Stimulated activated CD8-positive, alpha-beta memory T cell treated with anti-CD3 and anti-CD28 coated beads, Interleukin-15, amount 100 ng/mL, for 48 hours (primary cell): Measurements from ENCODE around the gene F11R.
"Not testable (repeated sequence)": the region's sequence is repeated elsewhere in the genome, so short reads cannot be mapped to it uniquely, and the experiment has no call there.

Source experiments
- DNase-seq, 2 donors: peaks; one replicate each; pipeline ENCODE4 v3.0.0-alpha.2; 2020; ENCODE audit warnings: low read depth in 2 of 2

Gene F11R

GRCh38 chr1:161013131-161013487 lies 7.8 kb downstream of the F11R start:
- no peak for DNase-seq

- DNase-seq = no peak
Measured at GRCh38 chr1:161012420-161012819, 8.5 kb downstream of the F11R start.

- DNase-seq = no peak
Measured at GRCh38 chr1:161009602-161010211, 11.2 kb downstream of the F11R start.

GRCh38 chr1:161008869-161009510 lies 12.0 kb downstream of the F11R start:
- DNase-seq = no peak

- no peak for DNase-seq
Measured at GRCh38 chr1:161007369-161007768, 13.6 kb downstream of the F11R start.

- no peak for DNase-seq
Measured at GRCh38 chr1:161006563-161006962, 14.4 kb downstream of the F11R start.

- no peak for DNase-seq
Measured at GRCh38 chr1:161001525-161001924, 19.4 kb downstream of the F11R start.

GRCh38 chr1:161000736-161001480 lies 20.0 kb downstream of the F11R start:
- DNase-seq = no peak

GRCh38 chr1:160999376-160999775 lies 21.6 kb downstream of the F11R start:
- DNase-seq = no peak

- no peak for DNase-seq
Measured at GRCh38 chr1:160997323-160998038, 23.5 kb downstream of the F11R start.

GRCh38 chr1:160996178-160996577 lies 24.8 kb downstream of the F11R start:
- DNase-seq = no peak

- no peak for DNase-seq
Measured at GRCh38 chr1:160993544-160994193, 27.3 kb downstream of the F11R start.

- not testable (repeated sequence) for DNase-seq
Measured at GRCh38 chr1:160992036-160992435, 28.9 kb downstream of the F11R start.

GRCh38 chr1:160987359-160988050 lies 33.4 kb downstream of the F11R start:
- no peak for DNase-seq

GRCh38 chr1:160985723-160986122 lies 35.2 kb downstream of the F11R start:
- DNase-seq = no peak

GRCh38 chr1:160981584-160982411 lies 39.2 kb downstream of the F11R start:
- DNase-seq = no peak

- DNase-seq = no peak
Measured at GRCh38 chr1:160979286-160979685, 41.7 kb downstream of the F11R start.

GRCh38 chr1:160978510-160978927 lies 42.4 kb downstream of the F11R start:
- DNase-seq = no peak

- no peak for DNase-seq
Measured at GRCh38 chr1:160975026-160975425, 45.9 kb downstream of the F11R start.

GRCh38 chr1:160973491-160973890 lies 47.5 kb downstream of the F11R start:
- no peak for DNase-seq
